Activated T-helper 2 cell treated with anti-CD3 and anti-CD28 coated beads, Interferon-gamma antibody, Interleukin-2, Interleukin-4, amounts not matched to agents 10 μg/mL and 5 μg/mL and 100 μg/mL, durations not matched to agents 14 hours and 24 hours and 36 hours (primary cell): ENCODE measurements around the gene SLC12A7. TPM values are rescaled to one million over a fixed set of nuclear protein-coding genes. Genes with fewer than 3 reads are reported as not detected.

Experiments
- DNase-seq: peaks from one replicate; pipeline ENCODE4 v3.0.0; 2021; ENCODE audit warnings: low spot score
- H3K27ac Mint-ChIP-seq: one replicate; pipeline ENCODE4 v1.8.0; 2021; ENCODE audit warnings: mixed read lengths
- H3K27me3 Mint-ChIP-seq: one replicate; pipeline ENCODE4 v1.8.0; 2021; ENCODE audit warnings: low read depth, mixed read lengths
- H3K36me3 Mint-ChIP-seq: one replicate; pipeline ENCODE4 v1.8.0; 2021; ENCODE audit warnings: low read depth, mixed read lengths
- H3K4me1 Mint-ChIP-seq: one replicate; pipeline ENCODE4 v1.8.0; 2021; ENCODE audit warnings: low read depth, mixed read lengths
- H3K4me3 Mint-ChIP-seq: one replicate; pipeline ENCODE4 v1.8.0; 2021; ENCODE audit warnings: low read depth, mild to moderate bottlenecking, moderate library complexity, mixed read lengths
- H3K9me3 Mint-ChIP-seq: one replicate; pipeline ENCODE4 v1.8.0; 2021; ENCODE audit warnings: mixed read lengths
- intact Hi-C: fragments of 100-400 bp; cut with micrococcal nuclease; formaldehyde crosslinking; loops from one replicate; pipeline ENCODE4 v1.15.1; 2023
- total RNA-seq: library from RNA; stranded (reverse); gene quantifications from 2 replicates; pipeline ENCODE4 v1.2.3, GENCODE V29; 2022

The SLC12A7 gene
- total RNA-seq, 1 donor from 2014 or later = 31.9 TPM

- Mint-ChIP-seq H3K36me3 (peaks cover 36% of the 10 kb centered on the region), H3K27ac (no peak overlapping the region), H3K9me3 (no peaks in the 10 kb centered on the region), H3K4me3 (no peak overlapping the region), H3K27me3 (no peaks in the 10 kb centered on the region), H3K4me1 (no peaks in the 10 kb centered on the region)
- intact Hi-C loops = no loop called here
- DNase-seq = no peak
Measured at GRCh38 chr5:1078851-1079250, 33.0 kb downstream of the SLC12A7 start.

- intact Hi-C loops = no loop called here
- Mint-ChIP-seq H3K4me1 (no peaks in the 10 kb centered on the region), H3K36me3 (peaks cover 34% of the 10 kb centered on the region), H3K4me3 (no peak overlapping the region), H3K27ac (no peak overlapping the region), H3K9me3 (no peaks in the 10 kb centered on the region), H3K27me3 (no peaks in the 10 kb centered on the region)
- no peak for DNase-seq
Measured at GRCh38 chr5:1078206-1078605, 33.7 kb downstream of the SLC12A7 start.

- Mint-ChIP-seq H3K4me1 (no peaks in the 10 kb centered on the region), H3K27me3 (no peaks in the 10 kb centered on the region), H3K27ac (no peak overlapping the region), H3K36me3 (peaks cover 32% of the 10 kb centered on the region), H3K9me3 (no peaks in the 10 kb centered on the region), H3K4me3 (no peak overlapping the region)
- intact Hi-C loops = no loop called here
- no peak for DNase-seq
Measured at GRCh38 chr5:1077491-1078020, 34.3 kb downstream of the SLC12A7 start.

- H3K9me3 Mint-ChIP-seq = no peaks in the 10 kb centered on the region
- peaks cover 32% of the 10 kb centered on the region for H3K36me3 Mint-ChIP-seq
- H3K4me3 Mint-ChIP-seq = no peak overlapping the region
- intact Hi-C loops = no loop called here
- H3K27me3 Mint-ChIP-seq = no peaks in the 10 kb centered on the region
- H3K27ac Mint-ChIP-seq = no peak overlapping the region
- H3K4me1 Mint-ChIP-seq = no peaks in the 10 kb centered on the region
- no peak for DNase-seq
Measured at GRCh38 chr5:1077026-1077425, 34.8 kb downstream of the SLC12A7 start.

- intact Hi-C loops = no loop called here
- Mint-ChIP-seq H3K4me1 (no peaks in the 10 kb centered on the region), H3K36me3 (peaks cover 28% of the 10 kb centered on the region), H3K27me3 (no peaks in the 10 kb centered on the region), H3K27ac (no peak overlapping the region), H3K9me3 (no peaks in the 10 kb centered on the region), H3K4me3 (no peak overlapping the region)
- DNase-seq = no peak
Measured at GRCh38 chr5:1076406-1076805, 35.5 kb downstream of the SLC12A7 start.

GRCh38 chr5:1075931-1076330 lies 35.9 kb downstream of the SLC12A7 start:
- Mint-ChIP-seq H3K4me3 (no peak overlapping the region), H3K9me3 (no peaks in the 10 kb centered on the region), H3K27ac (no peak overlapping the region), H3K27me3 (no peaks in the 10 kb centered on the region), H3K36me3 (peaks cover 24% of the 10 kb centered on the region), H3K4me1 (no peaks in the 10 kb centered on the region)
- intact Hi-C loops = no loop called here
- DNase-seq = no peak

- Mint-ChIP-seq H3K27ac (no peak overlapping the region), H3K36me3 (peaks cover 20% of the 10 kb centered on the region), H3K27me3 (no peaks in the 10 kb centered on the region), H3K9me3 (no peaks in the 10 kb centered on the region), H3K4me3 (no peak overlapping the region), H3K4me1 (no peaks in the 10 kb centered on the region)
- DNase-seq = no peak
- intact Hi-C loops = no loop called here
Measured at GRCh38 chr5:1075555-1075881, 36.3 kb downstream of the SLC12A7 start.

- no peaks in the 10 kb centered on the region for H3K4me1 Mint-ChIP-seq
- H3K4me3 Mint-ChIP-seq = no peak overlapping the region
- H3K9me3 Mint-ChIP-seq = no peaks in the 10 kb centered on the region
- intact Hi-C loops = no loop called here
- no peak overlapping the region for H3K27ac Mint-ChIP-seq
- H3K36me3 Mint-ChIP-seq = peaks cover 20% of the 10 kb centered on the region
- no peaks in the 10 kb centered on the region for H3K27me3 Mint-ChIP-seq
- no peak for DNase-seq
Measured at GRCh38 chr5:1074816-1075554, 36.9 kb downstream of the SLC12A7 start.

- intact Hi-C loops = no loop called here
- Mint-ChIP-seq H3K4me1 (no peaks in the 10 kb centered on the region), H3K27ac (no peak overlapping the region), H3K27me3 (no peaks in the 10 kb centered on the region), H3K36me3 (peaks cover 15% of the 10 kb centered on the region), H3K4me3 (no peak overlapping the region), H3K9me3 (no peaks in the 10 kb centered on the region)
- no peak for DNase-seq
Measured at GRCh38 chr5:1074226-1074625, 37.6 kb downstream of the SLC12A7 start.

GRCh38 chr5:1073239-1074102 lies 38.4 kb downstream of the SLC12A7 start:
- Mint-ChIP-seq H3K36me3 (peaks cover 11% of the 10 kb centered on the region), H3K9me3 (no peaks in the 10 kb centered on the region), H3K4me1 (no peaks in the 10 kb centered on the region), H3K27ac (peak overlapping the region; percentile 46), H3K4me3 (no peak overlapping the region), H3K27me3 (no peaks in the 10 kb centered on the region)
- intact Hi-C loops = no loop called here
- DNase-seq = no peak

- Mint-ChIP-seq H3K4me1 (no peaks in the 10 kb centered on the region), H3K27me3 (no peaks in the 10 kb centered on the region), H3K4me3 (no peak overlapping the region), H3K27ac (no peak overlapping the region), H3K9me3 (no peaks in the 10 kb centered on the region), H3K36me3 (peaks cover 11% of the 10 kb centered on the region)
- intact Hi-C loops = no loop called here
- DNase-seq = no peak
Measured at GRCh38 chr5:1069720-1070088, 42.2 kb downstream of the SLC12A7 start.

- H3K27me3 Mint-ChIP-seq = no peaks in the 10 kb centered on the region
- no peak overlapping the region for H3K27ac Mint-ChIP-seq
- intact Hi-C loops = no loop called here
- H3K4me3 Mint-ChIP-seq = no peak overlapping the region
- peaks cover 15% of the 10 kb centered on the region for H3K36me3 Mint-ChIP-seq
- H3K9me3 Mint-ChIP-seq = no peaks in the 10 kb centered on the region
- H3K4me1 Mint-ChIP-seq = no peaks in the 10 kb centered on the region
- DNase-seq = no peak
Measured at GRCh38 chr5:1068895-1069719, 42.8 kb downstream of the SLC12A7 start.
